ENCODE measurements around the gene MAST3.
A peak's percentile ranks its signal among the peaks of the same experiment; 100 is the strongest.

The MAST3 gene

GRCh38 chr19:18152442-18152816 lies 54.9 kb downstream of the MAST3 start:
- H3K4me3 ChIP-seq (ENCODE audit: low read length) = peak overlapping the region; percentile 54
- peak; percentile 77 for TF ChIP-seq CTCF (conservative IDR thresholded peaks at IDR 0.05; ENCODE audit: low read depth, low read length)
- DNase-seq (ENCODE audit: low read depth) = peak; percentile 92

GRCh38 chr19:18152817-18153555 lies 55.4 kb downstream of the MAST3 start, which contains the start of gene PIK3R2:
Gene PIK3R2 (plus strand): TSS chr19:18153163. CDS start chr19:18155880, 2,717 bp downstream.
- no peak for TF ChIP-seq CTCF (conservative IDR thresholded peaks at IDR 0.05; ENCODE audit: low read depth, low read length)
- DNase-seq (ENCODE audit: low read depth) = peak; percentile 93
- H3K4me3 ChIP-seq (ENCODE audit: low read length) = peak within 1 kb of the TSS; percentile 85

- no peak for TF ChIP-seq CTCF (conservative IDR thresholded peaks at IDR 0.05; ENCODE audit: low read depth, low read length)
- no peak for DNase-seq (ENCODE audit: low read depth)
Measured at GRCh38 chr19:18153556-18154134, 56.1 kb downstream of the MAST3 start.

GRCh38 chr19:18155095-18156087 lies 57.8 kb downstream of the MAST3 start:
- TF ChIP-seq CTCF (conservative IDR thresholded peaks at IDR 0.05; ENCODE audit: low read depth, low read length) = no peak
- DNase-seq (ENCODE audit: low read depth) = no peak
- no peak overlapping the region for H3K4me3 ChIP-seq (ENCODE audit: low read length)

More at GRCh38 chr19:18153556-18154134, 56.1 kb downstream of the MAST3 start:
- peak overlapping the region; percentile 85 for H3K4me3 ChIP-seq (ENCODE audit: low read length)

GRCh38 chr19:18156268-18156667 lies 58.7 kb downstream of the MAST3 start:
- no peak for DNase-seq (ENCODE audit: low read depth)
- no peak overlapping the region for H3K4me3 ChIP-seq (ENCODE audit: low read length)
- no peak for TF ChIP-seq CTCF (conservative IDR thresholded peaks at IDR 0.05; ENCODE audit: low read depth, low read length)

GRCh38 chr19:18156841-18157464 lies 59.4 kb downstream of the MAST3 start:
- H3K4me3 ChIP-seq (ENCODE audit: low read length) = no peak overlapping the region
- TF ChIP-seq CTCF (conservative IDR thresholded peaks at IDR 0.05; ENCODE audit: low read depth, low read length) = no peak

More at GRCh38 chr19:18156841-18157464, 59.4 kb downstream of the MAST3 start:
- peak; percentile 86 for DNase-seq (ENCODE audit: low read depth)

All from retinal pigment epithelial cell (primary cell).